HCEC 1CT (cell line): ENCODE measurements around the gene LPCAT2.

ENCODE experiments used
- DNase-seq: peaks from one replicate; pipeline ENCODE4 v3.0.0-alpha.2; 2017

Gene LPCAT2

DNA sequence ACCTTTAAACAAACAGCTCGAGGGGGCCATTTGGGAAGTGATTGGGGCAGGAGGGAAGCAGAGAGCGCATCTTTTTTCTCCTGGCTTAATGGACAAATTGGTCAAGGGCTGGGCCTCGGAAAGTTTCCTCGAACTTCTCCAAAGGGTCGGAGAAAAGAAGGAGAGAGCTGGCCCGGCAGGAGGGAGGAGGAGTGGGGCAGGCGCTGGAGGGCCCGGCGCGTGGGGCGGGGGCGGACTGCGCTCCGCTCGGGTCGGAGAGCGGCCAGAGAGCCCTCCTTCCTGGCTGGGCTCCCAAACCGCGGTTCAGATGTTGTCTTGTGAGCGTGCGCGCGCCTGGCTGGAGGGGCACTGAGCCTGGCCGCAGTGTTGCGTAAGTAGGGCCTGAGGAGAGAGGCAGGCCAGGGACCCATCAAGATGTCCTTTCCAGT lies 28.6 kb upstream of the LPCAT2 start:
- peak; percentile 89 for DNase-seq

DNA sequence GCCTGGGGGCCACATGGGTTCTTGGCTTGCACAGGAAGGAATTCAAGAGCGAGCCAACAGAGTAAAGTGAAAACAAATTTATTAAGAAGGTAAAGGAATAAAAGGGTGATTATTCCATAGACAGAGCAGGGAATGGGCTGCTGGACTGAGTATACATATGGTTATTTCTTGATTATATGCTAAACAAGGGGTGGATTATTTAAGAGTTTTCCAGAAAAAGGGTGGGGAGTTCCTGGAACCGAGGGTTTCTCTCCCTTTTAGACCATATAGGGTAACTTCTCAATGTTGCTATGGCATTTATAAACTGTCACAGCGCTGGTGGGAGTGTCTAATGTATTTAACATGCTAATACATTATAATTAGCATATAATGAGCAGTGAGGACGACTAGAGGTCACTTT lies 27.8 kb upstream of the LPCAT2 start:
- no peak for DNase-seq

DNA sequence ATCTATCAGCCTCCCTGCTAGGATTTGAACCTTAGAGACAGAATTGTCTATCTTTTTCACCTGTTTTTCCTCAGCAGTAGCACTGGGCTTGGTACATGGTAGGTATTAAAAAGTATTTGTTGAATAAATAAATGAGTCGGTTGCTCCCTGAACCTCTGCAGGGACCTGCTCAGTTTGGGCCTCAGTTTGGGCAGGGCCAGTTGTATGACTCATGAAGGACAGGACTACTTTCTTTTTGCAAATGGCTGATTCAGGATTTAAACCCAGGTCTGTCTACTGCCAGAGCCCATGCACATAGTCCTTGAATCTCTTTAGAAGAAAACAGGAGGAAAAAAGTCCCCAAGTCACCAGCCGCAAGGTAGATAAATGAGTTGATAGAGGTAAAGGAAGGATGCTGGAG lies 26.8 kb upstream of the LPCAT2 start:
- peak; percentile 59 for DNase-seq

DNA sequence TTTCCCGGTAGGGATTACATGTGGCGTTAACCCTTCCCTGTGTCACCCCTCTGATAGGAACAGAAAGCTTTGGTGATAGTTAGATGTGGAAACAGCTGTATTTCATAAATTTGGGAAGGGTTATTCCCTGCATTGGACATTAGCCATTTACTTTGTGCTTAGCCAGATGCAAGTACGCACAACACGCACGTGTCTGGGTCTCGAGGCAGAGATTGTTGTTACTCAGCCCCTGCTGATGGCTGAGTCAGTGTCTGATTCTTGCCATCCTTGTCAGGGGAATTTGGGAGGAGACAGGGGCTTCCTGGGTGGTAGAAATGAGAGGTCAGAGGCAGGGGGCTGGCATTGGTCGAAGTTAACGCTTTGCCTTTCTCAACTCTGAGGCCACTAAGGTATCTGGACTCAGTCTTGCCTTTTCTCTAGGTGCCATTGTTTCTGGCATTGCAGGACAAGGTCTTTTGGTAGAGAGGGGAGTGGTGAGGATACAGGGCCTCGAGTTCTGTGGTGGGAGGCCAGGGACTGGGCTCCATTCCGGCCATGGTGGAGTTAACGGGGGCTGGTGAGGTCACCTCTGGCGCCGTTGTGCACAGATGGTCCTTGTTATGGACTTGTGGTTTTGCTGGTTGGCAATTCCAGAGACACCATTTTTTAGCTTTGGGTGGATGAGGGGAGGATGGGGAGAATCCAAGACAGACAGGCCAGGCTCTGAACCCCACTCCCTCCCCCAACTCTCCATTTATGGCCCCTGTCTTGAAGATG lies 21.6 kb upstream of the LPCAT2 start:
- peak; percentile 94 for DNase-seq

DNA sequence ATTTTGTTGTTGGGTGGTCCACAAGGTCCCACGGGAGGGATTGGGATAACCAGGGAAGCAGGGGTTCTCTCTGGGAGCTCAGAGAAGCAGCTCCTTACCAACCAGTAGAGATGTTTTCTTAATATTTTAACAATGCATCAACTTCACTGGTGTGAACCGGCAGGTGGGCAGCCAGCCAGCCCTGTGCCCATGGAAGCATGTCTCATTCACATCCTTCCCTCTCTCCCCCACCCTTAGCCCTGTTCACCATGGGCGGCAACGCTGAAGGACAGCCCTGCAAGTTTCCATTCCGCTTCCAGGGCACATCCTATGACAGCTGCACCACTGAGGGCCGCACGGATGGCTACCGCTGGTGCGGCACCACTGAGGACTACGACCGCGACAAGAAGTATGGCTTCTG lies 20.6 kb upstream of the LPCAT2 start:
- DNase-seq, result no peak

DNA sequence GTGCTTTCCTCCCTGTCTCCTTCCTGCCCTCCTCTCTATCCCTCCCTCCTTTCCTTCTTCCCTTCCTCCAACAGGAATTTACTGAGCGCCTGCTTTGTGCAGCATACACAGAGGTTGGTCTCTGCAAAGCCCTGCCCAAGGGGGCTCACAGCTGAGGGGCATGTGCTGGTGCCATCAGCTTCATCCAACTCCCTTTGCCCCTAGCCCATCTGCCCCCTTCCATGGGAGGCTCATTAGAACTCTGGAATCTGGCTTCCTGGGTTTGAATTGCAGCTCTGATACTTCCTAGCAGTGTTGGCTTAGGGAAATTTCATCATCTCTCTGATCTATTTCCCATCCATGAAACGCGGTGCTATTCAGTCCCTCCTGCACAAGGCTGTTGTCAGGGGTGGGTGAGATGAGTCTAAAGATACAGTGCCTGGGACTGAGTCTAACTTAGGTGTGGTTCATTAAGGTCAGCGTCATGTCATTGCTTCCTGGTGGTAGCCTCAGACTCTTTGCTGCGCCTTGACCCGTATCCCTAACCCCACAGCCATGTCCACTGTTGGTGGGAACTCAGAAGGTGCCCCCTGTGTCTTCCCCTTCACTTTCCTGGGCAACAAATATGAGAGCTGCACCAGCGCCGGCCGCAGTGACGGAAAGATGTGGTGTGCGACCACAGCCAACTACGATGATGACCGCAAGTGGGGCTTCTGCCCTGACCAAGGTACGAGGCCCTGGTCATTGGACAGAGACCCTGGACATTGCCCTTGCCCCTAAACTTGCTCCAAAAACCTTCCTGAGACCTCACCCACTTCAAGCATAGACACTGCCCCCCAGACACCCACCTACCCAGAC lies 19.5 kb upstream of the LPCAT2 start:
- no peak for DNase-seq

DNA sequence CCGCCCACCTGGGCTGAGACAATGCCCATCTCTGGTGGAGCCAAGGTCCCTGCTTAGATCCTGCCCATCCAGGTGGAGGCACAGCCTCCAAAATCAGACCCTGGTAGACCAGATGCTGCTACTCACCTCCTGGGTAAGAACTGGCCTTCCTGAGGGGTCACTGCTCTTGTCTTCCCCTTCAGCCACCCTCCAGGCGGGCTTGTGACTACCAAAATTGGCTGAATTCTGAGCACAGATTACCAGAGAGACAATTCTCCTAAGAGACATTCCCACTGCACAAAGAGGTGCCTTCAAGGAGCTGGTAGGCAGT lies 19.0 kb upstream of the LPCAT2 start:
- no peak for DNase-seq

DNA sequence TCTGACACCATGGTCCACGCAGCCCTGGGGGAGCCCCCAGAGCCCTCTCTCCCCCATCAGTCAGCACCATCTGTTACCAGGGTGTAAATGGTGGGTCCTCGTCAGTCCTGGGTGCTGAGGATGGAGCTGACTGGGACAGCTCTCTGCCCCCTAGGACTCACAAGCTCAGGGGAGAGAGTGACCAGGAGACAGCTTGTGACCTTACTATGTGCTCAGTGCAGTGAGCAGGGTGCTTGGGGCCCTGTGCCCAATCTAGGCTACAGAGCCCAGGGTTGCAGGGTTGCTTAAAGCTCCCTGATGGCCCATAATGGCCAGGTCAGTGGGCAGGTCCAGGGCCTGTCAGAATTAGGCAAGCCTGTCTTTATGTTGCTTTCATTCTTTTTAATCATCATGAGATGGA lies 18.6 kb upstream of the LPCAT2 start:
- DNase-seq, result no peak

DNA sequence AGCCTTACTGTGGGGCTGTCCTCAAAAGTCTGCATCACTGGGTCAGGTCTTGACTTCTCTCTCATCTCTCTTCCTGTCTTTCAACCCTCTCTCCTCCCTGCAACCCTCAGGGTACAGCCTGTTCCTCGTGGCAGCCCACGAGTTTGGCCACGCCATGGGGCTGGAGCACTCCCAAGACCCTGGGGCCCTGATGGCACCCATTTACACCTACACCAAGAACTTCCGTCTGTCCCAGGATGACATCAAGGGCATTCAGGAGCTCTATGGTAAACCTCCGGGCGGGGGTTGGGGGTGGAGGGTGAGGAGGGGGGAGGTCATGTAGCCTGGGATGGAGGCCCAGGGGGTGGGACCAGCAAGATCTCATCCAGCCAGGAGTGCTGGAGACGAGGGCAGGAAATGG lies 17.2 kb upstream of the LPCAT2 start:
- no peak for DNase-seq

DNA sequence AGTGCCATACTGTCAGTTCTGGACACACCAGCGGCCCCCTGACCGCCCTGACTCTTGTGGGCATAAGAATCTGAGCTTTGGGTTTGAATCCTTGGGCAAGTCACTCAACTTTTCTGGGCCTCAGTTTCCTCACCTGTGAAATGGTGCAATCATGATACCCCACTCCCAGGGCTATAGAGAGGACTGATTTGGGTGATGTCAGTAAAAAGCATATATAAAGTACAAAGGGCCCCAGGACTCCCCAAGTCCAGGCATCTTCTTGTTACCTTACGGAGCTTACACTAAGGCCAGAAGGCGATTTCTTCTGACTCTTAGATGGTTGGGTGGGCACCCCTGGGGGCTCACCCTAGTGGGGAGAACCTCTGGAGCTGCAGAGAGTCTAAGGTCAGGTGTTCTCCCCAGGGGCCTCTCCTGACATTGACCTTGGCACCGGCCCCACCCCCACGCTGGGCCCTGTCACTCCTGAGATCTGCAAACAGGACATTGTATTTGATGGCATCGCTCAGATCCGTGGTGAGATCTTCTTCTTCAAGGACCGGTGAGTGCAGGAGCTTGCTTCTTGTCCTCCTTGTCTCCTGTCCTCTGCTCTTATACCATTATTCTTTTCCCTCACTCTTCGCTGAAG lies 16.0 kb upstream of the LPCAT2 start:
- no peak for DNase-seq

DNA sequence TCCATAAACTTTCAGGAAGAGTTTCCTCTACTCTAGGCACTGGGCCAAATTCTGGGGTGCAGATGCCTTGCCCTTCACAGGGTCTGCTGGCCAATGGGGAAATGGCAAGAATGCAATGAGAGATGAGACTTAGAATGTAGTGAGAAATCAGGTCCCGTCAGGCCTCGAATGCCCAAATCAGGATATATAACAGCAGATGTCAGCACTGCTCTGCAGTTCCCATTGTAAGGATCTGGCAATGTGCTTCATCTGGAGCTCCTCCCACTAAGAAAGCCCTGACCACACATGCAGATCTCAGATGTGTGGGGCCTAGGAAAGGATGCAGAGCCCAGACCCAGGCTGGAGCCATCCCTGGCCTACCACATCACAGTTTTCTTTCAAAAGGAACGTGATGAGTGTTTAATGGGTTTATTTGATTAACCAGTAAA lies 13.9 kb upstream of the LPCAT2 start:
- peak; percentile 75 for DNase-seq

DNA sequence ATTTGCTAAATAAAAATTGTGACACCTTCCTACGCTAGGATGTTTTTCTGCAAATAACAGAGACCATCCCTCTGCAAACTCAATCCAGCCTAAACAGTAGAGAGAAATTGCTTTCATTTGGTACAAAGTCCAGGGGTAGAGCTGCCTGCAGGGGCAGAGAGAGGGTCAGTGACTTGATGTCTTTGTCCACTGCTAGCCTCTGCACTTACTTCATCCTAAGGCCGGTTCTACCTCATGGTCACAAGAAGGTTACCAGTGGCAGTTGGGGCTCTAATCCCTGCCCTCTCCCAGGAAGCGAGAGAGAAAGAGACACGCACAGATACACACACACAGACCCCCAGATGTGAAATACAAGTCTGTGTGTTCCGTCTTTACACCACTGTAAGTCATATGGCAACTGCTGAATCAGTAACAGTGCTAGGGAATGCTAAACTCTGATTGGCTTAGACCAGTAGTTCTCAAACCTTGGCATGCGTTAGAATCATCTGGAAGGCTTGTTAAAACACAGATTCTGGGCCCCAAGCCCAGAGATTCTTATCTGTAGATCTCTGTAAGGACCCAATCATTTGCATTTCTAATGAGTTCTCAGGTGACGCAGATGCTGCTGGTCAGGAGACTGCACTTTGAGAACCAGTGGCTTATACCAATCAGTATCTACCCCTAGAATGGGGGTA lies 13.1 kb upstream of the LPCAT2 start:
- no peak for DNase-seq

DNA sequence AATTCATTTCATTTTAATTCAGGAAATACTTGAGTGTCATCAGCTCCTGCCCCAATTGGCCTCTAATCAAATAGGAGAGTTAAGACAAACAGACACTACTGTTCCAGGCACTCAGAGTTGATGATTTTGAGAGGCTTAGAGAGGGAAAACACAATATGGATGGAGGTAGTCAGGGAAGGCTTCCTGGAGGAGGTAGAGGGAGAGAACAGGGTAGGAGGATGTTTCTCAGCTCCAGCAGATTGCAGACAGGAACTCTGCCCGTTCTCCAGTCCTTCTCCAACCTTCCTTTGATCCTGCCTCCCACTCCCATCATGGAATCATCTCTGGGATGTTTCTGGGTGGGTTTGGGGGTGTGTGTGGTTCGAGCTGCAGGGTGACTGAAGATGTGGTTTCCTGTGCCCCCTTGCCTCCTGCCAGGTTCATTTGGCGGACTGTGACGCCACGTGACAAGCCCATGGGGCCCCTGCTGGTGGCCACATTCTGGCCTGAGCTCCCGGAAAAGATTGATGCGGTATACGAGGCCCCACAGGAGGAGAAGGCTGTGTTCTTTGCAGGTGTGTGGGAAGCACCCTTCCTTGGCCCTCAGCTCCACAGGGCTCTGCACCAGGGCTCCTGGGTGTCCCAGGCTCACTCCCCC lies 12.2 kb upstream of the LPCAT2 start:
- no peak for DNase-seq

DNA sequence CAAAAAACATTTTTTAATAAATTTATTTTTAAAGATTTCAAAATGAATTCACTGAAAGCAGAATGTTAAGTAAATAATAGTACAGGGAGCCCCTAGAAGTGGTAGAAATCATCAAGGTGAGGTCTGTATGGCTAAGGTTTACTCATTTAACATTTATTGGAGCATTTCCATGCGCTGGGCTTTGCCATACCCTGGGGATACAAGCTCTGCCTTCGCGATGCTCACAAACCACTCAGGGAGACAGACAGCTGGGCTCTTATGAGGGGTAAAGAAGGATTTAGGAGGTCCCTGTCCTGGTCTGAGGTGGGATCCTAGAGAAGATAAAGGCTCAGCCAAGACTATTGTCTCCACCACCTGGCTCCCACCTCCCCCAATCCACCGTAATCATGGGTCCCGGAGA lies 11.3 kb upstream of the LPCAT2 start:
- DNase-seq, result no peak

DNA sequence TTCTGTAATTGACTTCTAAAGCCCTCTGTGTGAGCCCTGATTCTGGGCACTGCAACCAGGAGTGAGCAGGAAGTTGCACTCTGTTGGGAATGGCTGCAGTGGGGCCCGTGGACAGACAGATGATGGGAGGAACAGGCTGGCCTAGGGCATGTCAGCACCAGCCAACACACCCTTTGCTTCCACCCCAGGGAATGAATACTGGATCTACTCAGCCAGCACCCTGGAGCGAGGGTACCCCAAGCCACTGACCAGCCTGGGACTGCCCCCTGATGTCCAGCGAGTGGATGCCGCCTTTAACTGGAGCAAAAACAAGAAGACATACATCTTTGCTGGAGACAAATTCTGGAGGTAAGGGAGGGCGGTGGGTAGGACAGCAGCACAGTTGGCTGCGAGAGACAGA lies 10.8 kb upstream of the LPCAT2 start:
- no peak for DNase-seq

DNA sequence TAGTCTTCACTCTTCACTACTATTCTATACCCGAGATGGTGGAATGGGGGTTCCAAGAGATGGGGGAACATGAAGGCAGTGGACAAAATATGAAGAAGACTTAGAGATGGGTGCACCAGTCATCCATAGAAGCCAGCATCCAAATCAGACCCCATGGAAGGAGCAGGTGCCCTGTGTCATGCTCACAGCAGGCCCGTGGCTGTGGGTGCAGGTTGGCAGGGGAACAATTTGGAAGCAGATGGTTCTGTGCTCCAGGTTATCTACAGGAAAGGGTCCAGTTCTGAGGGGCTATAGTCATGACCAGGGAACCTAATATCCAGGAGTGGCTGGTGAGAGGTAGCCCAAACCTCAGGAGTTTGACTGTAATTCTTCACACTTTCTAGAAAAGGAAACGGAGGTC lies 9.6 kb upstream of the LPCAT2 start:
- no peak for DNase-seq

DNA sequence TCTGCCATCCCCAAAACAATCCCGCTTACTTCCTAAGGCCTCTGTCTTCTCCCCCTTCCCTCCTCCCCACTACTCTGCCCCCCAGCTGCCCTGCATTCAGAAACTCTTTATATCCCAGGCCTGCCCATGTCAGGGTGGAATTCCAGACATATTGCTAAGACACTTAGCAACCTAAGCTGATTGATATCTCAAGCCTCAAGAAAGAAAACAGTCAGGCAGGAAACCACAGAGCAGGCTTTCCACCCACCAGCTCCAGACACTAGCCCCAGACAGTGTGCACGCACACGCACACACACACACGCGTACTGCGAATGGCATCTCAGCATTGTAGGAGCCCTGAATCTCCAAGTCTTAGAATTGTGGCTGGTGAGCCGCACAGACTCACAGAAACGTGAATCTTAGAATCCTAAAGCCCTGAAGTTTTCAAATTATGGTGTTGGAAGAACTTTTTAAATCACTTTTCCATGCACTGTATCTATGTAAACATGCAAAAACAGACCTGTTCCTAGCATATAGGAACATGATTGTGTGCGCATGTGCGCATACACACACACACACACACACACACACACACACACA lies 8.8 kb upstream of the LPCAT2 start:
- DNase-seq, result peak; percentile 97

DNA sequence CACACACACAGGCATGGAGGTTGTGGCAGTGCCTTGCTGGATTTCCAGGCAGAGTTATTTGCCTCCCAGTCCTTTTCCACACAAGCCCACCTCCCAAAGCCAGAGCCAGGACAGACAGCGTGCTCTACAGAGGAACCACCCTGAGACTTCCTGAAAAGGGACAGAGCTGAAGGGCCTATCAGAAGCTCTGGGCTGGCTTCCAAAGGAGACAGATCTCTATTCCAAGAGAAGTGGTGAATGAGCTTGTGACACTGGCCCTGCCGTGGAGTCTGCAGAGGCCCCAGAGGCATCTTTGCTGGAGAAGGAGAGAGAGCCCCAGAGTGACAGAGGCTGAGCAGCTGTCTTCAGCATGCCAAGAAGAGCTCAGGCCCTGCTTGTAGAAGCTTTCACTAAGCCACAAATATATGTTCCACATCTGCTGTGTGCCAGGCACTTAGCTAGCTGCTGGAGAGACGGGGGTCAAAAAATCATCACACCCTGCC lies 8.3 kb upstream of the LPCAT2 start:
- no peak for DNase-seq

DNA sequence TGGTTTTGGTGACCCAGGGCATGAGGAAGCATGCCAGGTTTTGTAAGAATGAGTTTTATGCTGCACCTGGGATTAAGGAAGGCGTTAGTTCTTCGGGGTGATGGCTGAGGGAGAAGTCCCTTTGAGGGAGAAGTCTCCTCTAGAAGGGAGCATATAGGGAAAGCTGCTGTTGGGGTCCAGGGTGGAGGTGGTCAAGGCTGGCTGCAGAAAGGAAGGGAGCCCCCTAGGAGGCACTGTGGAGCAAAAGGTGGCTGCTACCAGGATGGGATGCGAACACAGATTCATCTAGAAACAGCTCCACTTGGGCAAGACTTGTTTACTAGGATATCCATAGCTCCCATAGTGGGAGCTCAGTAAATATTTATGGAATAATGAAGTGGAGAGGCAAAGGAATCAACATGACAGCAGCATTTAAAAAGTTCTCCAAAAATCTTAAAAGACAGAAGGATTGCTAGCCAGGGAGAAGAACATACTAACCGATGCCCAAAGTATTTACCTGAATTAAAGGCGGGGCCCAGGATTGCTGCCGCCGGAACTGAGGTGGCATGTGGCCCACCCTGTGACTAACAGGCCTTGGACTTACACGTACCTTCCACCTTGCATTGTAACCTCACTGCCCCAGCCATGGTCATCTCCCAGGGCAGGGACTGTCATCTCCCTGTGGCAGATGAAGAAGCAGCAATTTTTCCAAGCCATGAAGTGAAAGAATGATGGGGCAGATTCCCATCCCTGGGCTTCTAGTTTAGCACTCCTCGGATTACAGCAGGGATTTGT lies 7.1 kb upstream of the LPCAT2 start:
- no peak for DNase-seq

DNA sequence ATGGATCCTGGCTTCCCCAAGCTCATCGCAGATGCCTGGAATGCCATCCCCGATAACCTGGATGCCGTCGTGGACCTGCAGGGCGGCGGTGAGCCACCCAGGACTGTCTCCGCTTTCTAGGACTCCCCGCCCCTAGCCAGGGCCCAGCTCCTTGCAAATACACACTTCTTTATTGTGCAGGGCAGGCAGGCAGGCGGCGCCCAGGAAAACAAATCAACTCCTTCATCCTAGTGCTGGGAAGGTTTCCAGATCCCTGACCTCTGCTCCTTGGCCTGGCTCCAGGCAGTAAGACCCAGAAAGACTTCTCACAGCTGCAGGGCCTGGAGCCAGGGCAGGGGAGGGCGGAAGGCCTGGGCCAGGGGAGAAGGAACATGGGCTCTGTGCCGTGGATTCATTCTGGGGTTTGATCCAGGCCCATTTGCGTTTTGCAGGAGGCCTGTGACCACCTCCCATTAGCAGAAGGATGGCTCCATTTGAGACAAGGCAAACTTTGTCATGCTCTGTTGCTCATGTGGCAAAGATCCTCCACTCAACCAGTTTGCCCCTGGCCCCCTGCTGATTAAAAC lies 6.0 kb upstream of the LPCAT2 start:
- peak; percentile 90 for DNase-seq
